ENCODE data around the gene CFAP54. TPM values are rescaled to one million over a fixed set of nuclear protein-coding genes. Genes with fewer than 3 reads are reported as not detected.

Gene CFAP54
- total RNA-seq, 1 experiment from 2014 or later, result 0.56 TPM

DNA sequence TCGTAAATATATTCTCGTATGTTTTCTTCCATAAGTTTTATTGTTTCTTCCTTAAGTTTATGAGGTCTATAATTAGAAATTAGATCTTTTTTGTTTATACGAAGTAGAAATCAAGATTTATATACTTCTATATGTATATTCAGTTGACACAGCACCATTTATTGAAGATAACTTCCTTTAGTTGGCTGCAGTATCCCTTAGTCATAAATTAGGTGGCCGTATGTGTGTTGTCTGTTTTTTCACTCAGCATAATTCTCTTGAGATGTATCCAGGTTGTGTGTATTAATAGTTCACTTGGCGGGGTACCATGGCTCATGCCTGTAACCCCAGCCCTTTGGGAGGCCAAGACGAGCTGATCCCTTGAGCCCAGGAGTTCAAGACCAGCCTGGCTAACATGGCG is 40.5 kb downstream of the CFAP54 start:
- H3K27me3 Mint-ChIP-seq (ENCODE audit: insufficient read depth, unreplicated experiment), result no peaks in the 10 kb centered on the region
- no peak for DNase-seq (ENCODE audit: unreplicated experiment)
- no peaks in the 10 kb centered on the region for H3K36me3 Mint-ChIP-seq (ENCODE audit: insufficient read depth, unreplicated experiment)
- H3K4me1 Mint-ChIP-seq (ENCODE audit: insufficient read depth, unreplicated experiment), result no peaks in the 10 kb centered on the region
- POLR2A ChIA-PET, result no interaction called here
- TF ChIP-seq, protein P1, sequence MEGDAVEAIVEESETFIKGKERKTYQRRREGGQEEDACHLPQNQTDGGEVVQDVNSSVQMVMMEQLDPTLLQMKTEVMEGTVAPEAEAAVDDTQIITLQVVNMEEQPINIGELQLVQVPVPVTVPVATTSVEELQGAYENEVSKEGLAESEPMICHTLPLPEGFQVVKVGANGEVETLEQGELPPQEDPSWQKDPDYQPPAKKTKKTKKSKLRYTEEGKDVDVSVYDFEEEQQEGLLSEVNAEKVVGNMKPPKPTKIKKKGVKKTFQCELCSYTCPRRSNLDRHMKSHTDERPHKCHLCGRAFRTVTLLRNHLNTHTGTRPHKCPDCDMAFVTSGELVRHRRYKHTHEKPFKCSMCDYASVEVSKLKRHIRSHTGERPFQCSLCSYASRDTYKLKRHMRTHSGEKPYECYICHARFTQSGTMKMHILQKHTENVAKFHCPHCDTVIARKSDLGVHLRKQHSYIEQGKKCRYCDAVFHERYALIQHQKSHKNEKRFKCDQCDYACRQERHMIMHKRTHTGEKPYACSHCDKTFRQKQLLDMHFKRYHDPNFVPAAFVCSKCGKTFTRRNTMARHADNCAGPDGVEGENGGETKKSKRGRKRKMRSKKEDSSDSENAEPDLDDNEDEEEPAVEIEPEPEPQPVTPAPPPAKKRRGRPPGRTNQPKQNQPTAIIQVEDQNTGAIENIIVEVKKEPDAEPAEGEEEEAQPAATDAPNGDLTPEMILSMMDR (IDR thresholded peaks at IDR 0.05; ENCODE audit: unreplicated experiment), result no peak
- H3K9me3 Mint-ChIP-seq (ENCODE audit: unreplicated experiment), result no peaks in the 10 kb centered on the region
- no peak overlapping the region for H3K27ac Mint-ChIP-seq (ENCODE audit: low read depth, unreplicated experiment)
- H3K4me3 Mint-ChIP-seq (ENCODE audit: unreplicated experiment), result no peak overlapping the region
- CTCF ChIA-PET, result interaction anchor here (0.6 to 1.6 kb wide), 2 partner anchors 10 to 13 kb away, joined by 3 to 5 read pairs; no protein-coding TSS in a partner anchor
- no TSS peak for BruUV-seq (replicated peaks)
- intact Hi-C loops (cut with micrococcal nuclease), result no loop called here

DNA sequence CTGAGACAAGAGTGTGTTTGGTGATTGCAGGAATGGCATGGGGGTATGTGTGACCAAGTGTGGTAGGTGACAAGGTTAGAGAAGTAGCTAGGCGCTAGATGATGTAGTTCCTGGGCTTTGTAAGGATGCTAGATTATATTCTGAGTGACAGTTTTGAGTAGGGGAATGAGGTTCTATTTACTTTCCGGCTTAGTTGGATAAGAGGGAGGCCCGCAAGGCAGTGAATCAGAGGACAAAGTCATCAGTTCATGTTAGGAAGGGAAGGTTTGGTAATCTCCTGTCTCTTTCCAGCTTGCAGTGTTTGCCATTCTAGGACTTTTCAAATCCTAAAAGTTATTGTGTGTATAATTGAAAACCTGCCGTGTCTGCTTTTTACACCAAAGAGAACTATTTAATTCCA is 45.0 kb downstream of the CFAP54 start:
- DNase-seq (ENCODE audit: unreplicated experiment), result no peak
- Mint-ChIP-seq H3K27me3 (ENCODE audit: insufficient read depth, unreplicated experiment) (no peaks in the 10 kb centered on the region), H3K36me3 (ENCODE audit: insufficient read depth, unreplicated experiment) (no peaks in the 10 kb centered on the region), H3K4me3 (ENCODE audit: unreplicated experiment) (no peak overlapping the region), H3K4me1 (ENCODE audit: insufficient read depth, unreplicated experiment) (no peaks in the 10 kb centered on the region), H3K9me3 (ENCODE audit: unreplicated experiment) (no peaks in the 10 kb centered on the region), H3K27ac (ENCODE audit: low read depth, unreplicated experiment) (no peak overlapping the region)
- CTCF ChIA-PET, result interaction anchor here (1.3 kb wide), 1 partner anchor 17 kb away, joined by 6 read pairs; no protein-coding TSS in a partner anchor
- TF ChIP-seq, protein P1 (IDR thresholded peaks at IDR 0.05; ENCODE audit: unreplicated experiment), result no peak
- POLR2A ChIA-PET, result no interaction called here
- intact Hi-C loops (cut with micrococcal nuclease), result no loop called here
- BruUV-seq (replicated peaks), result no TSS peak

DNA sequence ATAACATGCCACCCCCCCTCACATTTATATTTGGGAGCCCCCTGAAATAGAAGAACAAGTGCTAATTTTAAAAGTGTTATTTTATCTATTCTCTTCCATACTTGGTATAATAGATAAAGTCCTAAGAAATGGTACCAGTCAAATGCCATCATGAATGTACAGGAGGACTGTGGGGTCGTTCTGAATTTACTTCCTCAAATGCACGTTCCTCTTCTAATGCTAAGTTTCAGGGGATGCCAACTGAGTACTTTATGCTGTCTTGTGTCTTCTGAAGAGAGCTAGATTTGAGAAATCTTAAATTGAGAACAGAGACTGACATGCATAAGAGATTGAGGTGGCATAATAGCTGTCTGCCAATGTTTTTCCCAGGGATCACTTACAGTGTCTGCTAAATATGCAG is 59.0 kb downstream of the CFAP54 start:
- Mint-ChIP-seq H3K9me3 (ENCODE audit: unreplicated experiment) (no peaks in the 10 kb centered on the region), H3K36me3 (ENCODE audit: insufficient read depth, unreplicated experiment) (no peaks in the 10 kb centered on the region), H3K4me1 (ENCODE audit: insufficient read depth, unreplicated experiment) (no peaks in the 10 kb centered on the region), H3K27me3 (ENCODE audit: insufficient read depth, unreplicated experiment) (no peaks in the 10 kb centered on the region), H3K4me3 (ENCODE audit: unreplicated experiment) (no peak overlapping the region), H3K27ac (ENCODE audit: low read depth, unreplicated experiment) (no peak overlapping the region)
- CTCF ChIA-PET, result interaction anchor here (0.6 kb wide), 1 partner anchor 24 kb away, joined by 4 read pairs; no protein-coding TSS in a partner anchor
- no peak for DNase-seq (ENCODE audit: unreplicated experiment)
- intact Hi-C loops (cut with micrococcal nuclease), result no loop called here
- BruUV-seq (replicated peaks), result no TSS peak
- TF ChIP-seq, protein P1 (IDR thresholded peaks at IDR 0.05; ENCODE audit: unreplicated experiment), result no peak
- POLR2A ChIA-PET, result no interaction called here

DNA sequence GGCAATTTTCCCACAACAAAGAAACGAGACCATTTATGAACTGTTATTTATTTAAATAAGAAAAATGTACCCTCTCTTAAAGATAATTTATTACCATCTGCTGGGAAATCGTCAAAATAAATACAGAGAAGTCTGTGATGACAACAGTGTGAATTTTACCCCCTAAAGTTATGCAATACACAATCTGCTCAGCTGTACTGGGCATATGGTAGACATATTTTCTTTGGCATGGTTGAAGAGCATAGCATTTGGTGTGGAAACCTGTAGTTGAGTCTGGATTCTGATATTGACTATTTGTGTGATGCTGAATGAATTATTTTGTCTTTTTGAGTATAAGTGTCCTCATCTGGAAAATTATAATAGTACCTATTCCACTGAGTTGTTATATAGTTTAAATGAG is 60.0 kb downstream of the CFAP54 start:
- ChIA-PET CTCF (no interaction called here), POLR2A (no interaction called here)
- DNase-seq (ENCODE audit: unreplicated experiment), result no peak
- intact Hi-C loops (cut with micrococcal nuclease), result no loop called here
- no peaks in the 10 kb centered on the region for H3K27me3 Mint-ChIP-seq (ENCODE audit: insufficient read depth, unreplicated experiment)
- no peaks in the 10 kb centered on the region for H3K9me3 Mint-ChIP-seq (ENCODE audit: unreplicated experiment)
- no peak overlapping the region for H3K4me3 Mint-ChIP-seq (ENCODE audit: unreplicated experiment)
- BruUV-seq (replicated peaks), result no TSS peak
- no peaks in the 10 kb centered on the region for H3K4me1 Mint-ChIP-seq (ENCODE audit: insufficient read depth, unreplicated experiment)
- H3K36me3 Mint-ChIP-seq (ENCODE audit: insufficient read depth, unreplicated experiment), result no peaks in the 10 kb centered on the region
- TF ChIP-seq, protein P1 (IDR thresholded peaks at IDR 0.05; ENCODE audit: unreplicated experiment), result no peak
- H3K27ac Mint-ChIP-seq (ENCODE audit: low read depth, unreplicated experiment), result no peak overlapping the region
